GM12874 (cell line): ENCODE data around the gene COL8A2.

ENCODE experiments used
- CTCF ChIP-seq: IDR thresholded peaks from 2 replicates; pipeline ENCODE4 v1.5.1; 2011; ENCODE audit warnings: low read depth, mild to moderate bottlenecking, control low read depth, low read length, moderate library complexity; ENCODE audit not compliant: insufficient read depth

COL8A2 gene

GRCh38 chr1:36125129-36125991, at the start of gene COL8A2:
Gene COL8A2, minus strand, starts transcription at chr1:36125222. Its CDS starts 24,980 bp downstream, at chr1:36100242.
- no peak for TF ChIP-seq CTCF

- TF ChIP-seq CTCF: no peak
Measured at GRCh38 chr1:36174713-36175112, 49.7 kb upstream of the COL8A2 start.

DNA sequence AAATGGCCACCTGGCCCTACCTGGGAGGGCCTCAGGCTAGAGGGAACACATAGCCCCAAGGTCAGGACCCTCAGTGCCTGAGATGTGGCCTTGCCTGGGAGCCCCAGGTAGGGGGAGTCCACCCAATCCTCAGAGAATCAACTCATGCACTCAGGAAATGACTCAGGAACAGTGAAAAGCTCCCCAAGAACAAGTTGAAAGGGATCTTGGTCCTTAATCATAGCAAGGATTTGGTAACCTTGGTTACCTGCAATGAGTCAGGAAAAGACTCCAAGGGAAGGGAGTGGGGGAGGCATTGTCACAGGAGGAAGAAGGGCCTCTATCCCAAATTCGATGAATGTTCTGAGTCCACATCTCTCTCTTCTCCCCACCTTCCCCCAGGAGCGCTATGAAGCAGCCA, 48.0 kb upstream of the COL8A2 start:
- no peak for TF ChIP-seq CTCF

DNA sequence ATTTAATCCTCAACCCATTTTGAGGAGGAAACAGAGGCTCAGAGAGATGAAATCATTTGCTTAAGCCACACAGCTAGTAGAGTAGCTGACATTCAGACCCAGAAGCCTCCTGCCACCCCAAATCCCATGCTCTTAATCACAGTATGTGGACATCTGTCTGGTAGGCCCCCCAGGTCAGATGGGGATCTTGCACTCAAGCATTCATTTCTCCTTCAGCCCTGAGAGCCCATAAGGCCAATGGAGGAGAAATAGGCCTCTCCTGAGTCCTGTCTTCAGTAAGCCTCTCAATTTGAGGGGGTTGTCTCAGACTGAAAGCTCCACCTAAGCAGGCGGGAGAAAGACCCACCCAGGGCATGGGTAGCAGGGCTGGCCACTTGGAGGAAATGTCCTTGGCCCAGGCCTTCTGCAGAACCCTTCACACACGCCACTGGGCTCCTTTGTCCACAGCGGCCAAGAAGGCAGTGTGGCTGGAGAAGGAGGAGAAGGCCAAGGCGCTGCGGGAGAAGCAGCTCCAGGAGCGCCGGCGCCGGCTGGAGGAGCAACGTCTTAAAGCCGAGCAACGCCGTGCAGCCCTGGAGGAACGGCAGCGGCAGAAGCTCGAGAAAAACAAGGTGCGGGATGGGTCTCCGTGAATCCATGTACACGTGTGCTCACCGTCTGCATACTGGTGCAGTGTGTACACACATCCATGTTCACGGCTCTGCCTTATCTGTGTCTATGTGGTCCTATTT, 47.2 kb upstream of the COL8A2 start:
- TF ChIP-seq CTCF: no peak

DNA sequence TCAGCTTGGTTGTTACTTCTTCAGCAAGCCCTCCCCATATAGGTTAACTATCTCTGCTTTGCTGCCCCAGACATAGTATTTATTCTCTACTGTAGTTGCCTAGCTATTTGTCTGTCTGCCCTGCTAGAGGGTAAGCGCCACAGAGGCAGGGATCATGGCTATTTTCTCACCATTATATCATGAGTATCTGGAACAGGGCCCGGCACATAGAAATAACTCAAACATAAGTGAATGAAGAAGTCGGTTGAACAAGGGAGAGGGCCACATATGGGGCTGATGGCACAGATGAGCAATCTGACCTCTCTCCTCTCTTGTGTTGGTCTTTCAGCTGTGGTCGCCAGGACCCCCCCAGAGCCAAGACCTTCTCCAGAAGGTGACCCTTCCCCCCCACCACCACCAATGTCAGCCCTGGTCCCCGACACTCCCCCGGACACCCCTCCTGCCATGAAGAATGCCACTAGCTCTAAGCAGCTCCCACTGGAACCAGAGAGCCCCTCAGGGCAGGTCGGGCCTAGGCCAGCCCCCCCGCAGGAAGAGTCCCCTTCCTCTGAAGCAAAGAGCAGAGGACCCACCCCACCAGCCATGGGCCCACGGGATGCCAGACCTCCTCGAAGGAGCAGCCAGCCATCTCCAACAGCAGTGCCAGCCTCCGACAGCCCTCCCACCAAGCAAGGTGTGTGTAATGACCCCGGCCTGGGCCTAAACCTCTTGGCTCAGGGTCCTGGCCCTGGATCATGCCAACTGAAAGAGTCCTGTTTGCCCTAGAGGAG, 45.8 kb upstream of the COL8A2 start:
- TF ChIP-seq CTCF: no peak

DNA sequence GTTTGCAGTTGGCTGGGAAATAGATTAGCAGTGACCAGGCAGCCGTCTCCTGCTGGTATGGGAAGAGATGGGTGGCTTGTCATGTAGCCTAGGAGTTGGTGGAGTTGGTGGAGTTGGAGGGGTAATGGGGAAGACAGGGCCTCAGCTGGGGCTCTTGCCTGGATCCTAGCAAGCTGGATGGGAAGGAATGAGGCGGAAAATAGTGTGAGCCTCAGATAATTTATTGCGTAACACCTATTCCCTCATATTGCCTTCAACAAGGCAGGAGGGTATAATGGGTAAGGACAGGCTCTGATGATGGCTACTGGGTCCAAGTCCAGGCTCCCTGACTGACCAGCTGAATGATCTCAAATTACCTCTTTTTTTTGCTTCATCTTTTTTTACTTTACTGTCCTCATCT, 43.5 kb upstream of the COL8A2 start:
- no peak for TF ChIP-seq CTCF
